OCI-LY7 (cell line): Measurements from ENCODE around the gene SNRPB. TPM values are rescaled to one million over a fixed set of nuclear protein-coding genes. Genes with fewer than 3 reads are reported as not detected.
A peak's percentile ranks its signal among the peaks of the same experiment; 100 is the strongest.

ENCODE experiments used
- BruUV-seq: library from RNA; stranded (reverse); fragments of 400-500 nt; replicated peaks from 2 replicates; lab custom pipeline; 2021; lab: Mats Ljungman, UMichigan
- CTCF ChIA-PET: fragments of 300-600 bp; sonication (Branson Sonifier 250); formaldehyde crosslinking; loops from one replicate; lab custom pipeline; 2022; ENCODE audit warnings: antibody characterized with exemption; ENCODE audit not compliant: unreplicated experiment; lab: Charles Lee
- POLR2A ChIA-PET: fragments of 300-600 bp; sonication (Branson Sonifier 250); formaldehyde crosslinking; loops from one replicate; lab custom pipeline; 2022; ENCODE audit warnings: antibody characterized with exemption; lab: Charles Lee
- DNase-seq: peaks from one replicate; pipeline ENCODE4 v3.0.0-alpha.2; 2015; ENCODE audit warnings: low spot score
- H2AFZ ChIP-seq: fragments of 200-600 bp; sonication (generic), shearing (Covaris generic); 2 replicates; pipeline ENCODE4 v1.6.1; 2014; ENCODE audit warnings: mild to moderate bottlenecking, antibody characterized with exemption, low read length, moderate library complexity
- H3K27ac ChIP-seq: fragments of 200-600 bp; sonication (generic); 2 replicates; pipeline ENCODE4 v1.5.1; 2014; ENCODE audit warnings: mixed run types, low read depth, mild to moderate bottlenecking, moderate library complexity, low read length, inconsistent platforms; ENCODE audit not compliant: poor library complexity, severe bottlenecking
- H3K36me3 ChIP-seq: fragments of 200-600 bp; sonication (generic); 2 replicates; pipeline ENCODE4 v1.6.1; 2014; ENCODE audit warnings: mild to moderate bottlenecking, antibody characterized with exemption, low read length, moderate library complexity, mixed read lengths; ENCODE audit not compliant: insufficient read depth
- H3K4me1 ChIP-seq: fragments of 200-600 bp; sonication (generic); 2 replicates; pipeline ENCODE4 v1.5.1; 2014; ENCODE audit warnings: mild to moderate bottlenecking, low read length; ENCODE audit not compliant: insufficient read depth, poor library complexity, severe bottlenecking
- H3K4me2 ChIP-seq: fragments of 200-600 bp; sonication (generic); 2 replicates; pipeline ENCODE4 v1.6.1; 2014; ENCODE audit warnings: mild to moderate bottlenecking, low read length
- H3K4me3 ChIP-seq: fragments of 200-600 bp; sonication (generic); 2 replicates; pipeline ENCODE4 v1.5.1; 2014; ENCODE audit warnings: mild to moderate bottlenecking, low read depth, low read length; ENCODE audit not compliant: poor library complexity, severe bottlenecking
- H3K79me2 ChIP-seq: fragments of 200-600 bp; sonication (generic); 2 replicates; pipeline ENCODE4 v1.6.1; 2016; ENCODE audit warnings: low read depth, mild to moderate bottlenecking, low read length, moderate library complexity, mixed read lengths; ENCODE audit not compliant: insufficient read depth
- H3K9me2 ChIP-seq: fragments of 200-600 bp; sonication (generic); 2 replicates; pipeline ENCODE4 v1.6.1; 2016; ENCODE audit warnings: mild to moderate bottlenecking, low read length, mixed read lengths; ENCODE audit not compliant: insufficient read depth
- H3K9me3 ChIP-seq: fragments of 200-600 bp; sonication (generic); 2 replicates; pipeline ENCODE4 v1.6.1; 2014; ENCODE audit warnings: mild to moderate bottlenecking, mixed run types, low read length, mixed read lengths
- H4K20me1 ChIP-seq: fragments of 200-600 bp; sonication (generic); 2 replicates; pipeline ENCODE4 v1.6.1; 2014; ENCODE audit warnings: mild to moderate bottlenecking, antibody characterized with exemption, low read length, moderate library complexity, mixed read lengths; ENCODE audit not compliant: insufficient read depth
- EZH2phosphoT487 ChIP-seq: fragments of 200-600 bp; sonication (generic); IDR thresholded peaks from 2 replicates; pipeline ENCODE4 v1.6.1; 2018; ENCODE audit warnings: low read depth, borderline replicate concordance, mild to moderate bottlenecking, mixed run types, antibody characterized with exemption, low read length, moderate library complexity, mixed read lengths
- intact Hi-C: fragments of 100-400 bp; cut with micrococcal nuclease; formaldehyde crosslinking; loops from one replicate; pipeline ENCODE4 v1.10.0; 2022; ENCODE audit not compliant: unreplicated experiment
- total RNA-seq, 2 experiments: library from RNA; depleted of rRNA in 1 of 2; stranded (reverse); fragments of >200 nt in 1 of 2; shearing (Covaris generic) in 1 of 2; gene quantifications; 2 replicates each; pipeline ENCODE4 v1.2.3, GENCODE V29; 2014 to 2022
- TF ChIP-seq, protein P1 (sequence below): fragments of 200-600 bp; sonication (generic); conservative IDR thresholded peaks from 2 replicates; pipeline ENCODE4 v1.5.1; 2014; ENCODE audit warnings: mild to moderate bottlenecking, antibody characterized with exemption, low read length, moderate library complexity, mixed read lengths

SNRPB gene
- total RNA-seq, 2 experiments from 2014 or later: 351 to 516 TPM

DNA sequence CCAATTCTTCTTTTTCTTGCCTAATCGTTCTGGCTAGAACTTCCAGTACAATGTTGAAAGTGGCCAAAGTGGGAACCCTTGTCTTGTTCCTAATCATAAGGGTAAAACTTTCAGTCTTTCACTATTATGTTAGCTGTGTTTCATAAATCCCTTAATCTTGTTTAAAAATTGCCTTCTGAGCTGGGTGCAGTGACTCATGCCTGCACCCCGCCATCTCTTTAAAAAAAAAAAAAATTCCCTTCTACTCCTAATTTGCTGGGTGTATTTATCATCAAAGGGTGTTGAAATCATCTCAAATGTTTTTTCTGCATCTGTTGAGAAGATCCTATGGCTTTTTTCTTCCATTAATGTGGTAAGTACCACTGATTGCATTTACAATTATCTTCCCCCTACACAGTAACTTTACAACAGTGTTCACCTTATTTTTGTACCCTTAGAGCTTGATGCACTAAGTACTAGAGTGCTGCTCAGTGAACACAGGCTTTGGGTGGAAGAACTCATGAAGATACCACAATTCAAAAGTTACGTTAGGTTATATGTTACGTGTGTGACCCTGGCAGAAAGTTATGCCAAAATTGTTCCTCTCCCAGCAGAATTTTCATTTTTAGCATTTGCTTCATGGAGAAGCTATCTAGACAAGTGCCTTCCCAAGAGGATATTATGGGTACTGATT is 9.7 kb downstream of the SNRPB start:
- Histone ChIP-seq H3K79me2 (peaks cover 15% of the 10 kb centered on the region; the same call in 1 of the 2 replicates), H3K27ac (no peak overlapping the region), H3K9me2 (no peaks in the 10 kb centered on the region), H3K4me1 (no peaks in the 10 kb centered on the region), H3K4me3 (no peak overlapping the region), H3K36me3 (peaks cover 90% of the 10 kb centered on the region), H2AFZ (no peak overlapping the region), H4K20me1 (peaks cover 9% of the 10 kb centered on the region; the same call in 1 of the 2 replicates), H3K9me3 (no peaks in the 10 kb centered on the region), H3K4me2 (no peak overlapping the region)
- TF ChIP-seq EZH2phosphoT487: no peak
- TF ChIP-seq, protein P1, sequence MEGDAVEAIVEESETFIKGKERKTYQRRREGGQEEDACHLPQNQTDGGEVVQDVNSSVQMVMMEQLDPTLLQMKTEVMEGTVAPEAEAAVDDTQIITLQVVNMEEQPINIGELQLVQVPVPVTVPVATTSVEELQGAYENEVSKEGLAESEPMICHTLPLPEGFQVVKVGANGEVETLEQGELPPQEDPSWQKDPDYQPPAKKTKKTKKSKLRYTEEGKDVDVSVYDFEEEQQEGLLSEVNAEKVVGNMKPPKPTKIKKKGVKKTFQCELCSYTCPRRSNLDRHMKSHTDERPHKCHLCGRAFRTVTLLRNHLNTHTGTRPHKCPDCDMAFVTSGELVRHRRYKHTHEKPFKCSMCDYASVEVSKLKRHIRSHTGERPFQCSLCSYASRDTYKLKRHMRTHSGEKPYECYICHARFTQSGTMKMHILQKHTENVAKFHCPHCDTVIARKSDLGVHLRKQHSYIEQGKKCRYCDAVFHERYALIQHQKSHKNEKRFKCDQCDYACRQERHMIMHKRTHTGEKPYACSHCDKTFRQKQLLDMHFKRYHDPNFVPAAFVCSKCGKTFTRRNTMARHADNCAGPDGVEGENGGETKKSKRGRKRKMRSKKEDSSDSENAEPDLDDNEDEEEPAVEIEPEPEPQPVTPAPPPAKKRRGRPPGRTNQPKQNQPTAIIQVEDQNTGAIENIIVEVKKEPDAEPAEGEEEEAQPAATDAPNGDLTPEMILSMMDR: no peak
- CTCF ChIA-PET: no interaction called here
- intact Hi-C loops: no loop called here
- POLR2A ChIA-PET: interaction anchor here (0.6 to 1.7 kb wide), 4 partner anchors 8 to 561 kb away, joined by 3 to 5 read pairs (median 4); no protein-coding TSS in a partner anchor
- no peak for DNase-seq
- no TSS peak for BruUV-seq

DNA sequence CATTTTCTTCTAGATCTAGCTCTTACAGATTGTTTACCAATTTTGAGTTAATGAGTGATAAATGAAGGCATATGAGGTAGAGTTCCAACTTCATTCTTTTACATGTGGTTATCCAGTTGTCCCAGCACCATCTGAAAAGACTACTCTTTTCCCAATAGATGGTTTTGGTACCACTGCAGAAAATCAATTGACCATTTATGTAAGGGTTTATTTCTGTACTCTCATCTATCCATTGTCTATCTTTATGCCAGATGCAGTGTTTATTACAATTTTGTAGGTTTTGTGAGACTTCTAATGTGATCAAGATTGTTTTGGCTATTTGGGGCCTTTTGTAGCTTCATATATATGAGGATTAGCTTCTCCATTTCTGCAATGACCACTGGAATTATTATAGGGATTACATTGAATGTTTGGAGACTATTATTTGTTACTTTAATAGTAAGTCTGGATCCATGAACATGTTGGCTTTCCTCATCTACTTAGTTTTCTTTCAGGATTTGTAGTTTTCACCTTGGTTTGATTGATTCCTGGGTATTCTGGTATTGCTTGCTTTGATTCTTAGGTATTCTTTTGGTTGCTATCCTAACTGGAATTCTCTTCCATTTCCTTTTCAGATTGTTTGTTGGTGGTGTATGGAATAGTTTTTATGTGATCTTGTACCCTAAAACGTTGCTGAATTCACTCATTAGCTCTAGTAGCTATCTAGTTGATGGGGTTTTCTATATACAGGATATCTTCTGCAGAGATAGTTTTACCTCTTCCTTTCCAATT is 10.4 kb downstream of the SNRPB start:
- CTCF ChIA-PET: no interaction called here
- Histone ChIP-seq H2AFZ (no peak overlapping the region), H3K36me3 (peaks cover 83% of the 10 kb centered on the region), H3K9me2 (no peaks in the 10 kb centered on the region), H3K27ac (no peak overlapping the region), H3K4me1 (no peaks in the 10 kb centered on the region), H4K20me1 (peaks cover 8% of the 10 kb centered on the region; the same call in 1 of the 2 replicates), H3K9me3 (no peaks in the 10 kb centered on the region), H3K4me2 (no peak overlapping the region), H3K4me3 (no peak overlapping the region), H3K79me2 (peaks cover 10% of the 10 kb centered on the region; the same call in 1 of the 2 replicates)
- intact Hi-C loops: no loop called here
- no peak for DNase-seq
- no peak for TF ChIP-seq EZH2phosphoT487
- TF ChIP-seq, protein P1: no peak
- TSS peak; percentile 4 for BruUV-seq
- POLR2A ChIA-PET: interaction anchor here (0.6 to 1.7 kb wide), 4 partner anchors 8 to 647 kb away, joined by 3 to 5 read pairs (median 4); no protein-coding TSS in a partner anchor
